NCI-H1417 (cell line): ENCODE results near the gene SUGP2.

Experiments
- DNase-seq, 3 experiments: peaks; one replicate each; lab custom pipeline; 2025; lab: John Stamatoyannopoulos, UW

SUGP2 gene

DNA sequence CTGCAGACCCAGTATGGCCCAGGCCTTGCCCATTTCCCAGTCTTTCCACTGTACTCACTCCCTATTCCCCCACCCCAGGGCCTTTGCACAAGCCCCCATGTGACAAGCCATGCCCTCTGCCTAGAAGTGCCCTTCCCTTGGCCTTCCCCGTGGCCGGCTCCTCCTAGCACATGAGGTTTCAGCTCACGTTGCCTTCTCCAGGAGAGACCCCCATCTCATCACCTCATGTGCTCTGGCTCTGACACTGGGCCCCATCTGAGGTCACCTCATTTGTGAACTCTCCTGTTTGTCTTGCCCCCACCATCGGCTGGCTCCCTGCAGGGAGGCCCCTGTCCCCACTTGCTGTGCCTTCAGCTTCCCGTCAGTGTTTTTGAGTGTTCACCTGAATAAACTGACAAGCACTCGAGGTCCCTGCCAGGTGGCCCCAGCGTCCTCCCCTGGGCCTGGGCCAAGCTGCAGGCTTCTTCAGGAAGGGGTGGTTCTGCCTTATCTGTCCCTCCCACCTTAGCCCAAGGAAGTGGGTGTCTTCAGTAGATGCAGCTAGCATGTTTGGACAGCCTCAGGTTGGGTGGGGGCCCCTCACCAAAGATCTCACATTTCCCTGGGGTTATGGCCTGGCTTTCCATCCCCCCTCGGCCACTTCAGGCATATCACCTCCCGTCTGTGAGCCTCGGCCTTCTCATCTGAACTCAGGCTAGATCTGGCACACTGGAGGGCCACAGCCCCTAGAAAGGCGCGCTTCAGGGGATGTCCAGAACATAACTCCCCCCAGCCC lies 26.7 kb upstream of the SUGP2 start:
- DNase-seq = peak in 2 of 3 experiments; percentile 8 to 47

DNA sequence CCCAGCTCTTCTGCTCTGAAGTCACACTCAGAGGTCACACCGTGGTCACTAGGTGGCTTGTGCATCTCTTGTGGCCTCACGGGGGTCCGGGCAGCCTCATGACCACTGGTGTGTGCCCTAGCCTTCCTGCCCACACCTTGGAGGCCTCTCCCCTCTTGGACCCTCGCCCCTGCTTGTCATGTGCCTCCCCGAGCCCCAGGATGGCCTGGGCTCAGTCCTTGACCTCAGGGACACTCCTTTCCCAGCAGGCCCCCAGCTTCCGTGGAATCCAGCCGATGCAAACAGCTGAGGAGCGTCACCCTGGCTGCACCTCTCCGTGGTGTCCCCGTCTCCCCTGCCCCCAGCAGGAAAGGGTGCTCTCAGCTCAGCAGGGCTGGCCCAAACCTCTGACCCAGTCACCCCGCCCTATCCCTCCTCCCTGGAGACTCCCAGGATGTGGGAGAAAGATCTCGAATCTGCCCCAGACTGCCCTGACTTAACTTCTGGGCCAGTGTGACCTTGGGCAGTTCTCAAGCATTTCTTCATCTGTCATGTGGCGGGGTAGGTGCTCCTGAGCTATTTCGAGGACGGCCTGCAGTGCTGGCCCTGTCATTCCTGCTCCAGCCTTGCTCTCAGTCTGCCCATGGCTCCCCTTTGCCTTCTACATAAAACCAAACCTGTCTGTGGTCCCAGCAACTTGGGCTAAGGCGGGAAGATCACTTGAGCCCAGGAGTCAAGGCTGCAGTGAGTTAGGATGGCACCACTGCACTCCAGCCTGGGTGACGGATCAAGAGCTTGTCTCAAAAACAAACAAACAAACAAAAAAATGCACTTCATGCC lies 25.9 kb upstream of the SUGP2 start:
- DNase-seq = no peak

DNA sequence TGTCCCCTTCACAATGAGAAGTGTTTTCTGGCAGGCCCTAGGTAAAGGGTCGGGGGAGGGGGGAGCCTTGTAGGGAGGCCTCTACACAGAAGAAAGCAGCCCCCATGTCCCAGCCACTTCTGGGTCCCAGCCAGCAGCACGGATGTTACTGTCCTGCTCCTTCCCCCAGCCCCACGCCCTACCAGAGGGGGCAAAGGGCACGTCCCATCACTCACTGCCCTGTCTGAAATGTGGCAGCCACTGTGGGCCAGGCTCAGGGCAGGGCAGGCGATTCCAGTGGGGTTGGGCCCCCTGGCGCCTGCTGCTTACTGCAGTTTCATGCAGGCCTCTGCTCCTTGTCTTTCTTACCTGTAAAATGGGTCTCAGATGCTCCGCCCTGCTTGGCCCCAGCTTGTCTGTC lies 24.4 kb upstream of the SUGP2 start:
- DNase-seq = no peak

DNA sequence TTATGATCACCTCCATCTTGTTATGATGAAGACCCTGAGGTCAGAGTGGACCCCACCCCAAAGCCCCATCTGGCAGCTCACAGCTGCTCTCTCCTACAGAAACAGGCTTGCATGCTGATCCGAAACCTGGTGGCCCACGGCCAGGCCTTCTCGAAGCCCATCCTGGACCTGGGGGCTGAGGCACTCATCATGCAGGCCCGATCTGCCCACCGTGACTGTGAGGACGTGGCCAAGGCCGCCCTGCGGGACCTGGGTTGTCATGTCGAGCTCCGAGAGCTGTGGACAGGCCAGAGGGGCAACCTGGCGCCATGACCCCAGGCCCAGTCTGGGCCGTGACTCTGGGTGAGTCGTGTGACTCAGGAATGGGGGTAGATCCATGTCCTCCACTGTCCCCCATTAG lies 24.0 kb upstream of the SUGP2 start:
- no peak for DNase-seq

DNA sequence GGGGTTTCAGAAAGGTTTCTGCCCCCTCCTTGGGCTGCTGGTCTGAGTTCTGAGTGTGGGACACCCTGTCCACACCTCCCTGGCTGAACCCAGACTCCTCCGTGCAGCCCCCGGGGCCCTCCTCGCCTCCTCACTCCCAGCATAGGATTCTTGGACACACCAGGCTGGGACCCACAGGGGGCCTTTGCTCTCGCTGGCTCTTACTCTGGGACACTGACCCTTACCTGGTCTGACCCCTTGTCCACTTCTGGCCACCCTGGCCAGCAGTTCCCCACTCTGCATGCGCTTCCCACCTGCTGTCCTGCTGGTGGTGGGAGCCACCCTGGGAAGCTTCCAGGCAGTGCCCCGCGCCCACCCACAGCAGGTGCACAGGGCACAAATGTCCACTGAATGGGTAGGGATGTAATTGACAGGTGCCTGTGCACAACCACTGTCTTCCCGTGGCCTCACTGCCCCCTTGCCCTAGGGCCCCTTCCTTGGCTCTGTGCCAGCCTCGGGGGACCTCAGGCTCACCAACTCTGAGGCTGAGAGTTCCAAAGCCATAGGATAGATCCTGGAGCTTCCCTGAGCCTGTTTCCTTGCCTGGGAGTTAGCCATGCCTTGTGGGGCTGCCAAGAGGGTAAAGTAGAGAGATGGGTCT lies 23.4 kb upstream of the SUGP2 start:
- no peak for DNase-seq

DNA sequence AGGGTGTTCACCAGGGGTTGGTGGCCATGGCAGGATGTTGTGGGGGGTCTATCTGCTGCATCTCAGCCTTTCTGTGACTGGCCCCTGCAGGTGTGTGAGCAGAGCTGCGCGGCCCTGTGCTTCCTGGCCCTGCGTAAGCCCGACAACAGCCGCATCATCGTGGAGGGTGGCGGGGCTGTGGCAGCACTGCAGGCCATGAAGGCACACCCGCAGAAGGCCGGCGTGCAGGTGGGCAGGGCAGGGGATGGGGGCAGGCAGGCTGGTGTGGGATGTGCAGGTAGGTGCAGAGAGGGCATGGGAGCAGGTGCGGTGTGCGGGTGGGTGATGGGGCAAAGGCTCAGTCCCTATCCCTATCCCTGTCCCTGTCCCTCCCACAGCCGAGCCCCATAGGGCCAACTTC lies 22.4 kb upstream of the SUGP2 start:
- no peak for DNase-seq

DNA sequence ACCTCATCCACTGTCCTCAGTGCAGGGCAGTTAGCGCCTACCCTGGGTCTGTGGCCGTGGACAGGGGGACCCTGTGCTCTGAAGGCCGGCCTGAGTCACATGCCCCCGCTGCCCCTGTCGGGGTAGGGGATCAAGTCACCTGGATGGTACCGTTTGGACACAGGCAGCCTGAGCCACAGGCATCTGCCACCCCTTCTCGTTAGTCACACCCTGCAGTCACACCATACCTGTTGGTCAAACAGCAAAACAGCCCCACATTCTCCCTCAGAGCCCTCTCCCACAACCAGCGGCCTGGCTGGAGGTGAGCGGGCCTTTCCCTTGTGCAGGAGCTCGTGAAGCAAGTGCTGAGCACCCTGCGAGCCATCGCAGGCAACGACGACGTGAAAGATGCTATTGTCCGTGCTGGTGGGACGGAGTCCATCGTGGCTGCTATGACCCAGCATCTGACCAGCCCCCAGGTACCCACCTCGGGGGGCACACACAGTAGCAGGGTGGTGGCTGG lies 21.7 kb upstream of the SUGP2 start:
- no peak for DNase-seq

DNA sequence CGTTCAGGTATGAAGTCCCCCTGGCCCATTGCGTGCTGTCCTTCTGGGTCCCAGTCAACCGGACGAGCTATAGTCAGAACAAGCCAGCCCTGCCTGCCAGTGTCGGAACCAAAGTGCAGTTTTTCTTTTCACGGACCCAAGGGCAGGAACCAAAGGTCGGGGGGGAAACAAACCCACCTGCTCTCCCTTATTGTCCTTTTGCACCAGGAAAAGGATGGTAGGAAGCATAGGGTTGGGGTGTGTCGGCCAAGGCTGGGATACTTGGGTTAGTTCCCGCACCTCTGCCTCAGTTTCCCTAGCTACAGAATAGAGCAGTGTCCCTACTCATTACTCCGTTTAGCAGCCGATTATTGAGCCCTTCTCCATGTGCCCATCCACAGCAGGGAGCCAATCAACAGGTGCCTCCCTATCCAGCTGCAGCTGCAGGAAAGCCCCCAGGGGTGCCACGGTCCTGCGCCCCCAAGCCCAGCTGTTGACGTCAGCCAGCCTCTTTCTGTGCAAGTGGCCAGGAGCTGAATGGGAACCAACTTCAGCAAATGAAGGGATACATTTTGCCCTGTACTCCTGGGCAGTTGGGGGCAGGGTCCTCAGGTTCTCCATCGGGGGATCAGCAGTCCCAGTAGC lies 21.1 kb upstream of the SUGP2 start:
- DNase-seq = no peak

DNA sequence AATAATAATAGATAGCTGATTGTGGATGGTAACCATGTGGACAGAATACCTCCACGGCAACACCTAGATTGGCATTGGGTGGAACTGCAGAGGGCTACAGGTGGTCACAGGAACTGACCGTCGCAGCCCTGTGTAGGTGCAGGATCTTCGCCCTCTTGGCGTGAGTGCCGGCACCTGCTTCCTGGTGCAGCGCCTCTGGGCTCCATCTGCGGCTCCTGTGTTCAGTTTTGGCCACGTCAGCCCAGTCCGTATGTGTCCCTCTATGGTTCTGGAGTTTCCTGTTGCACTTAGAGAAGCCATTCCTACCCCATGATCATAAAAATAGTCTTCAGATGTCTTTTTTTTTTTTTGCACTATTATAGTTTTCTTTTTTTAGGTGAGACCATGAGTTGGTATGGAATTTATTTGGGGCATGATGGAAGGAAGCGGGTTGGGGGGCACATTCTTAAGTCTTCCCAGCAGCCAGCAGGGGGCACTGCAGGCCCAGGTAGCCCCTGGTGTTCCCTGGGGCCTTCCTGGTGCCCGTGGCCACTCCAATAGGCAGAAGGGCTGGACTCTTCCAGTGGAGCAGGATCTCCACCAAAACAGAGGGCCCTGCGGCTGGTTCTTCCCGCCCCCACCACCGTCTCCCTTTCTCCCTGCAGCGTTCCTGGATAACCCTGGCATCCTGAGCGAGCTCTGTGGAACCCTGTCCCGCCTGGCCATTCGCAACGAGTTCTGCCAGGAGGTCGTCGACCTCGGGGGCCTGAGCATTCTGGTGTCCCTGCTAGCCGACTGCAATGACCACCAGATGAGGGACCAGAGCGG lies 20.4 kb upstream of the SUGP2 start:
- peak; percentile 11 to 58 (median 19) for DNase-seq

DNA sequence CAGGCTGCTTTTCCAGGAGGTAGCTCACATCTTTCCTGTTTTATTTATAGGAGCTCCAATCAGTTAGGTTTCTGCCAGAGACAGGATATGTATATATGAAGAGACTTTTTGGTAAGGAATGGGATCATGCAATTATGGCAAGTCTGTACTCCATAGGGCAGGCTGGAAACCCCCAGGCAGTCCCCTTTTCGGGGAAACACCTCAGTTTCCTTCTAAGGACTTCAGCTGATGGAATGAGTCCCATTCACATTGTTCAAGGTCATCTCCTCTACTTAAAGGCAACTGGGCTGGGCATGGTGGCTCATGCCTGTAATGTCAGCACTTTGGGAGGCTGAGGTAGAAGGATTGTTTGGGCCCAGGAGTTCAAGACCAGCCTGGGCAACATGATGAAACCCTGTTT lies 19.6 kb upstream of the SUGP2 start:
- DNase-seq = no peak

DNA sequence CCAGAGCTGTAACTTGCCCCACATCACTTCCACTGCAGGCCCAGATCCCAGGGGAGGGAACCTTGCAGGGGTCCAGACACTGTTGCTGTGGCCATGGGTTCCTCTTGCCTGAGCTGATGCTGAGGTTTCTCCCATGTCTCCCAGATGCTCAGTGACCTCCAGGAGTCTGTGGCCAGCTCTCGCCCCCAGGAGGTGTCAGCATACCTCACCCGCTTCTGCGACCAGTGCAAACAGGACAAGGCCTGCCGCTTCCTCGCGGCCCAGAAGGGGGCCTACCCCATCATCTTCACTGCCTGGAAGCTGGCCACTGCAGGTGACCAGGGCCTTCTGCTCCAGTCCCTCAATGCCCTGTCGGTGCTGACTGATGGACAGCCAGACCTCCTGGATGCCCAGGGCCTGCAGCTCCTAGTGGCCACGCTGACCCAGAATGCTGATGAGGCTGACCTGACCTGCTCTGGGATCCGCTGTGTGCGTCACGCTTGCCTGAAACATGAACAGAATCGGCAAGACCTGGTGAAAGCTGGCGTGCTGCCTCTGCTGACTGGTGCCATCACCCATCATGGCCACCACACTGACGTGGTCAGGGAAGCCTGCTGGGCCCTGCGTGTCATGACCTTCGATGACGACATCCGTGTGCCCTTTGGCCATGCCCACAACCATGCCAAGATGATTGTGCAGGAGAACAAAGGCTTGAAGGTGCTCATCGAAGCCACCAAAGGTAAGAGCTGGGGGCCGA lies 18.3 kb upstream of the SUGP2 start:
- DNase-seq = no peak

DNA sequence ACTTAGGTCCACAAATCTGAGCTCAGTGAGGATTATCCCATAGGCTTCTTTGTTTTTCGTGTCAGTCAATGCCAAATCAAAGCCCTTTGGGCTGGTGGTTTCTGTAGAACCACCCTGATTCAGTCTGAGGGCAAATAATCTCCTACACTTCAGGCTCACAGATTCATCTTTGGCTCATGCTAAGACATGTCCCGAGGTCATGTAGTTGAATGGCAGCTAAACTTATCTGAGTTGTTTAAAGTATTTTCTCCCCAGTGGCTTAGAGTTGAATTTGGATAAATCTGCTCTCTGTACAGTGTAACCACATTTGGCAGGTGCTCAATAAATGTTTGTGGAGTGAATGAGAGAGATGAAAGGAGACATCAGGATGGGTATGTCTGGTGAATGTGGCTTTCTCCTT lies 17.4 kb upstream of the SUGP2 start:
- no peak for DNase-seq

DNA sequence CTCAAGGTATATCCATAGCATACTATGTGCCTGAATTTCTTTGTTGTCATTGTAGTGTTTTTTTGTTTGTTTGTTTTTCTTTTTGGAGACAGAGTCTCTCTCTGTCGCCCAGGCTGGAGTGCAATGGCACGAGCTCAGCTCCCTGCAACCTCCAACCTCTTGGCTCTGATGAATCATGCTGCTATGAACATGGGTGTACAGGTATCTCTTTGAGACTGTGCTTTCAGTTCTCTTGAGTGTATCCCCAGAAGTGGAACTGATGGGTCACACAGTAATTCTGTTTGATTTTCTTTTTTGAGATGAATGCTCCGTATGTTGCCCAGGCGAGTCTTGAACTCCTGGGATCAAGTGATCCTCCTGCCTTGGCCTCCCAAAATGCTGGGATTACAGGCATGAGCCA lies 16.8 kb upstream of the SUGP2 start:
- no peak for DNase-seq

DNA sequence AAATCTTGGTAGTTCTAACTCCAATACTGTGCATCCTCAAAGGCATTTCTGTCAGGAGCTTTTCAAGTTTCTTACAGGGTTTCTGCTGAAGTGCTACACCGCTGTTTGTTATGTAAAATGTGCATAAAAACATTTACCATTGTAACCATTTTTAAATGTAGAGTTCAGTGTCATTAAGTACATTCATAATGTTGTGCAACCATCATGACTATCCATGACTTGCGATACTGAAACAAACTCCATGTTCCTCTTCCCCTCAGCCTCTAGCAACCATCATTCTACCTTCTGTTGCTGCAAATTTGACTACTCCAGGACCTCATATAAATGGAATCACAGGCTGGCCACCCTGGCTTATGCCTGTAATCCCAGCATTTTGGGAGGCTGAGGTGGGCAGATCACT lies 16.1 kb upstream of the SUGP2 start:
- DNase-seq = no peak

DNA sequence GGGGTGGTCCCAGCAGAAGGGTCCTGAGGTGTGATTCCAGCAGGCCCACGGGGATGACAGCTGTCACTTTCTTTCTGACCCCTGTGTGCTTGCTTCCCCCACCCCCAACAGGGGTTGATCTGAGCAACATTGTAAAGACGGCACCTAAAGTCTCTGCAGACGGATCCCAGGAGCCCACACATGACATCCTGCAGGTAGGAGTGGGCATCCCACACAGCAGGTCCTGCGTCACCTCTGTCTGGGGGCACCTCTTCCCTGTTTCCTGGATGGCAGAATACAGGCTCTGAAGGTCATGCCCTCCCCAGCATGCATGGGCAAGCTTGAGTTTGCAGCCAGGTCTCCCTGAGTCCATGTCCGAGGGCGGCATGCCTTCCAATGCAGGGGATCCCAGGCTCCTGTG lies 10.6 kb upstream of the SUGP2 start:
- DNase-seq = no peak

DNA sequence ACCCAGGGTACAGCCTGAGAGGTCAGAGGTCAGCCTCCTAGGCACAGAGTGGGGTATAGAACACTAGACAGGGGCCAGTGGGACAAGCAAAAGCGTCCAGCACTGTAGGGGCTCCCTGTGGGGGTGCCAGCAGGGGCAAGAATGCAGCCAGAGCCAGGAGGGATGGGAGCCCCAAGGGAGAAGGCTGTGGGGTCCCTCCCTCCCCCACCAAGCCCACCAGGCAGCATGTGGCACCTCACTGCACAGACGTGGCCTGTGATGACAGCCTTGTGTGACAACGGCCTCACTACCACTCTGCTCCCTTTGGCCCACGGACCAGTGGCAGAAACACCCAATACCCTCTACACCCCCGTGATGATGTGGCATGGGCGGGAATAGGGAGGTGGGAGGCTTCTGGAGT lies 10.2 kb upstream of the SUGP2 start:
- no peak for DNase-seq

DNA sequence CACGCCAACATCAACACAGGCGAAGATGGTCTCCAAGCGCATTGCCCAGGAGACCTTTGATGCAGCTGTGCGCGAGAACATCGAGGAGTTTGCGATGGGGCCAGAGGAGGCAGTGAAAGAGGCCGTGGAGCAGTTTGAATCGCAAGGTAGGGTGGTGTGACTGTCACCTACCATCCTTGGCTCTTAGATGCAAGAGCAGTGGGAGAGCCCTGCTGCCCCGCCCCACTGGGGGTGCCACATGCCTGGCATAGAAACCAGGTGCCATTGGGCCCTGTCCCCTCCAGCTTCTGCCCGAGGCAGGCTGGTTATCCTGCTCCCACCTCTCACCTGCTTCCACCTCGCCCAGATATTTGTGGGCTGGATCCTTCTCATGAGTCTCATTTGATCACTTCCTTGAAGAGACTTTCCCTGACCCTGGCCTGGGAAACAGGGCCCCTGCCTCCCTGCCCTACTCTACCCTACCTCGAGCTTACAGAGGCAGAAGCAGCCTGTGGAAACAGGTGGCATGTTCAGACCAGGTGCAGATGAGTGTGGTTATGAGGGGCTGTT lies 9.5 kb upstream of the SUGP2 start:
- DNase-seq = no peak

DNA sequence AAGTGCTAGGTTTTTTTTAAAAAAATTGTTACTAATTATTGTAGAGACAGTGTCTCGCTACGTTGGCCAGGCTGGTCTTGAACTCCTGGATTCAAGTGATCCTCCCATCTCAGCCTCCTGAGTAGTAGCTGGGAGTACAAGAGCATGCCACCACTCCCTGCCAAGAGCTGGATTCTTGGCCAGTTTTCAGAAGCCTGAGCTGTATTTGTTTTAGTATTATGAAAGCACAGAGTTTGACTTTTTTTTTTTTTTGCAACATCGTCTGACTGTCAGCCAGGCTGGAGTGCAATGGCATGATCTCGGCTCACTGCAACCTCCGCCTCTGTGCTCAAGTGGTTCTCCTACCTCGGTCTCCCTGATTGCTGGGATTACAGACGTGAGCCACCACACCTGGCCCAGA lies 7.1 kb upstream of the SUGP2 start:
- no peak for DNase-seq

DNA sequence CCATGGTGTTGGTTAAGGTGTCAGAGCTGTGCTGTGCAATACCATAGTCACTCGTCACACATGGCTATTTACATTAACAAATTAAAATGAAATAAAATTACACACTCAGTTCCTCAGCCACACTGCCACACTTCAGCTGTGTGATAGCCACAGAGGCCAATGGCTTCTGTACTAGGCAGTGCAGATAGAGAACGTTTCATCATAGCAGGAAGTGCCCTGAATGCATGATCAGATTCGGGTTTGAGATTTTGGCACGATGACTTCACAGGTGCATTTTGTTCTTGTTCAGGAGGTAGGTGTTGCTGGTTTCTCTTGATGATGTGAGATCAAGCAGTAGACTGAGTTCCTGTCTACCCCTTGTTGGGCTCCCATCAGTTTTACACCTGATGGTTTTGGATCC lies 6.6 kb upstream of the SUGP2 start:
- no peak for DNase-seq

DNA sequence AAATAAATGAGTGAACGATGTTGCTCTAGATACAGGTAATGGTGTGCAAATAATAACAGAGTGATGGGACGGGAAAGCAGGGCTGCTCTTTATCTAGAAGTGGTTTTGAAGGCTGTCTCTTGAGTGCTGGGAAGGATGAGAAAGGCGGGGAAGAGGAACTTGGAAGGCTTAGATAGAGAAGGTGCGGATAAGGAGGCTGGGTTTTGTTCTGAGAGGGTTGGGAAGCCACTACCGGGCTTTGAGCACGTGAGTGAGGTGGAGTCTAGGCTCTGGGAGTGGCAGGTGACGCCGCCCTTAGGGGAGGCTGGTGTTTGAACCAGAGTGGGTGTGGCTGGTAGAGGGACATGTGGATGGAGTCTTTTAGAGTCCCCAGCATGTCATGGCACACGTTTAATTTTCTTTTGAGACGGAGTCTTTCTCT lies 897 bp upstream of the SUGP2 start:
- DNase-seq = peak; percentile 51 to 77 (median 66)

DNA sequence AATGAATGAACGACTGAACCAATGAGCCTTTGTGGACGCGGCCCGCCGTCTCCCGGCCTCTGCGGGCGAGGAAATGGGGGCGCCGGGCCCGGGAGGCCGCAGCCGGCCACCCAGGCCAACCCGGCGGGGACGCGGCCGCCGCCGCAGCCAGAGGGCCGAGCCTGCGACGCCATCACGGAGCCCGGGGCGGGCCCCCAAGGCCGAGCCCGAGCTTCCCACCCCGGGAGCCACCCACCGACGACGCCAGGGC lies 216 bp downstream of the SUGP2 start:
- DNase-seq = no peak
